ENCODE data around the gene PI16.

The PI16 gene

GRCh38 chr6:36912586-36912985, 42.0 kb upstream of the PI16 start:
- DNase-seq (ENCODE audit: low read depth in 2 of 2) = peak; percentile 70 to 73
- no peak overlapping the region for H3K4me3 ChIP-seq (replicated peaks in 1 of 2; ENCODE audit: low read depth in 2 of 2, low read length in 2 of 2)
- TF ChIP-seq CTCF (IDR thresholded peaks at IDR 0.05; ENCODE audit: low read depth, low read length) = no peak

- H3K4me3 ChIP-seq (replicated peaks in 1 of 2; ENCODE audit: low read depth in 2 of 2, low read length in 2 of 2) = no peak overlapping the region
- no peak for TF ChIP-seq CTCF (IDR thresholded peaks at IDR 0.05; ENCODE audit: low read depth, low read length)
- no peak for DNase-seq (ENCODE audit: low read depth in 2 of 2)
Observed at GRCh38 chr6:36913082-36913481, 41.5 kb upstream of the PI16 start.

GRCh38 chr6:36914227-36914794, 40.2 kb upstream of the PI16 start:
- H3K4me3 ChIP-seq (replicated peaks in 1 of 2; ENCODE audit: low read depth in 2 of 2, low read length in 2 of 2) = no peak overlapping the region
- peak; percentile 41 for TF ChIP-seq CTCF (IDR thresholded peaks at IDR 0.05; ENCODE audit: low read depth, low read length)
- DNase-seq (ENCODE audit: low read depth in 2 of 2) = peak; percentile 42 to 46

GRCh38 chr6:36915599-36915998, 38.9 kb upstream of the PI16 start:
- no peak overlapping the region for H3K4me3 ChIP-seq (replicated peaks in 1 of 2; ENCODE audit: low read depth in 2 of 2, low read length in 2 of 2)
- DNase-seq (ENCODE audit: low read depth in 2 of 2) = no peak
- TF ChIP-seq CTCF (IDR thresholded peaks at IDR 0.05; ENCODE audit: low read depth, low read length) = no peak

DNA sequence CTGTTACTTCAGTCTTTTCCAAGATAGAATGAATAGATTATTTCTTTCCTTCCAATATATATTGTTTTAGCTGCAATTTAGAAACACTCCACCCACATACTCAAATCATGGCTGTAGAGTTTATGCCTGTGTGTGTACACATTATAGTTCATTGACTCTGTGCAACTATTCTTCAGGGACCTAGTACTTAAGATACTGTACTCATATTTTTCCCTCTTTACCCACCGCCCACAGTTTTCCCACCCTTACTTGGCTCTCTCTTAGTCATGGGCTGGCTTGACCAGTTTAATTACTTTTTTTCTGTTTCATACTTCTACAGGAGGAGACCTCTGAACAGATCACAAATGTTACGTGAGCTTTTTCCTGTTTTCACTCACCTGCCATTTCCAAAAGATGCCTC, 38.4 kb upstream of the PI16 start:
- no peak overlapping the region for H3K4me3 ChIP-seq (replicated peaks in 1 of 2; ENCODE audit: low read depth in 2 of 2, low read length in 2 of 2)
- no peak for TF ChIP-seq CTCF (IDR thresholded peaks at IDR 0.05; ENCODE audit: low read depth, low read length)
- DNase-seq (ENCODE audit: low read depth in 2 of 2) = no peak

GRCh38 chr6:36917541-36918193, 36.9 kb upstream of the PI16 start:
- no peak for TF ChIP-seq CTCF (IDR thresholded peaks at IDR 0.05; ENCODE audit: low read depth, low read length)
- no peak overlapping the region for H3K4me3 ChIP-seq (replicated peaks in 1 of 2; ENCODE audit: low read depth in 2 of 2, low read length in 2 of 2)
- peak in 1 of 2 donors; percentile 59 for DNase-seq (ENCODE audit: low read depth in 2 of 2)

DNA sequence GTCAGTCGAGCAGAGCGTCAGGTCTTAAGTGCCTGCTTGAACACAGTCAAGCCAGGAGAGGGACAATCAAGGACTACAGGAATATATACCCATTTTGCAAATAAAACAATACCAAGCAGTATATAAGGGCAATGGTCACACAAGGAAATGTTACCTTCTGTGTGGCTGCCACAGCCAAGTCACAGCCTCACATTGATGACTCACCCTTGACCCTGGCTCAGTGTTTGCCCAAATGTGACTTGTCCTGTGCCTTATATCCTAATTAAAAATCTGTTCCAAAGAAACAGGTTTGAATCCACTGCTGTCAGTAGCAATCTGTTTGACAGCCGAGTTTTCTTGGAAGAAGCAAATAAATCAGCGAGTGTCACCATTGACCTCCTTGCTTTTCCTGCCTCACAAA, 34.5 kb upstream of the PI16 start:
- H3K4me3 ChIP-seq (replicated peaks in 1 of 2; ENCODE audit: low read depth in 2 of 2, low read length in 2 of 2) = no peak overlapping the region
- no peak for DNase-seq (ENCODE audit: low read depth in 2 of 2)
- TF ChIP-seq CTCF (IDR thresholded peaks at IDR 0.05; ENCODE audit: low read depth, low read length) = no peak

Data from cardiac fibroblast (primary cell).